RCC 7860 (cell line): ENCODE measurements around the gene SDC4.

Experiments
- DNase-seq: peaks from one replicate; pipeline ENCODE4 v3.0.0-alpha.2; 2015; ENCODE audit warnings: low spot score
- FAIRE-seq: peaks from 2 replicates; lab custom pipeline; 2012; peaks lifted over from hg19 to GRCh38; lab: Jason Lieb, UNC

The SDC4 gene

GRCh38 chr20:45344168-45344860 is 3.9 kb downstream of the SDC4 start:
- FAIRE-seq (peak; percentile 85), DNase-seq (peak; percentile 89)

GRCh38 chr20:45343532-45344167 is 4.6 kb downstream of the SDC4 start:
- FAIRE-seq (no peak), DNase-seq (no peak)

GRCh38 chr20:45342855-45343531 is 5.2 kb downstream of the SDC4 start:
- DNase-seq (no peak), FAIRE-seq (no peak)

GRCh38 chr20:45341939-45342854 is 6.0 kb downstream of the SDC4 start:
- DNase-seq (peak; percentile 72), FAIRE-seq (no peak)

GRCh38 chr20:45341579-45341938 is 6.7 kb downstream of the SDC4 start:
- no peak for DNase-seq

GRCh38 chr20:45340951-45341350 is 7.3 kb downstream of the SDC4 start:
- no peak for DNase-seq
- no peak for FAIRE-seq

More at GRCh38 chr20:45341579-45341938, 6.7 kb downstream of the SDC4 start:
- no peak for FAIRE-seq

- no peak for DNase-seq
These were observed 7.9 kb downstream of the SDC4 start for GRCh38 chr20:45340236-45340847.

GRCh38 chr20:45339799-45340198 is 8.4 kb downstream of the SDC4 start:
- no peak for FAIRE-seq
- DNase-seq = no peak

More at GRCh38 chr20:45340236-45340847, 7.9 kb downstream of the SDC4 start:
- FAIRE-seq = no peak

- DNase-seq (no peak), FAIRE-seq (no peak)
These were observed 9.1 kb downstream of the SDC4 start for GRCh38 chr20:45339084-45339483.

GRCh38 chr20:45338121-45339030 is 9.8 kb downstream of the SDC4 start:
- DNase-seq (no peak), FAIRE-seq (no peak)

GRCh38 chr20:45337367-45338120 is 10.7 kb downstream of the SDC4 start:
- DNase-seq (peak; percentile 94), FAIRE-seq (peak; percentile 91)

GRCh38 chr20:45336530-45337366 is 11.5 kb downstream of the SDC4 start:
- DNase-seq = peak; percentile 96
- peak; percentile 91 for FAIRE-seq

- no peak for DNase-seq
- no peak for FAIRE-seq
These were observed 17.7 kb downstream of the SDC4 start for GRCh38 chr20:45330476-45330875.

- DNase-seq (no peak), FAIRE-seq (peak; percentile 30)
These were observed 18.5 kb downstream of the SDC4 start for GRCh38 chr20:45329497-45330319.

GRCh38 chr20:45328451-45328850 is 19.8 kb downstream of the SDC4 start:
- DNase-seq (no peak), FAIRE-seq (no peak)

GRCh38 chr20:45325371-45325770 is 22.9 kb downstream of the SDC4 start:
- DNase-seq (no peak), FAIRE-seq (no peak)

- DNase-seq = no peak
These were observed 24.5 kb downstream of the SDC4 start for GRCh38 chr20:45323731-45324130.

More at GRCh38 chr20:45323731-45324130, 24.5 kb downstream of the SDC4 start:
- FAIRE-seq = no peak
